ENCODE results near the gene RNF213.

RNF213 gene

GRCh38 chr17:80315517-80316182 is 55.0 kb downstream of the RNF213 start:
- TF ChIP-seq CTCF (IDR thresholded peaks at IDR 0.05; ENCODE audit: low read length, missing control alignments) = no peak
- no peak for DNase-seq (ENCODE audit: low read depth)

GRCh38 chr17:80316431-80316830 is 55.8 kb downstream of the RNF213 start:
- TF ChIP-seq CTCF (IDR thresholded peaks at IDR 0.05; ENCODE audit: low read length, missing control alignments) = no peak
- DNase-seq (ENCODE audit: low read depth) = no peak
- H3K4me3 ChIP-seq (replicated peaks; ENCODE audit: low read depth, low read length) = no peak overlapping the region

More at GRCh38 chr17:80315517-80316182, 55.0 kb downstream of the RNF213 start:
- no peak overlapping the region for H3K4me3 ChIP-seq (replicated peaks; ENCODE audit: low read depth, low read length)

GRCh38 chr17:80316927-80317705 is 56.5 kb downstream of the RNF213 start:
- DNase-seq (ENCODE audit: low read depth) = no peak
- TF ChIP-seq CTCF (IDR thresholded peaks at IDR 0.05; ENCODE audit: low read length, missing control alignments) = no peak
- no peak overlapping the region for H3K4me3 ChIP-seq (replicated peaks; ENCODE audit: low read depth, low read length)

- no peak for TF ChIP-seq CTCF (IDR thresholded peaks at IDR 0.05; ENCODE audit: low read length, missing control alignments)
- no peak for DNase-seq (ENCODE audit: low read depth)
- no peak overlapping the region for H3K4me3 ChIP-seq (replicated peaks; ENCODE audit: low read depth, low read length)
Observed at GRCh38 chr17:80317706-80317980, 57.0 kb downstream of the RNF213 start.

- no peak overlapping the region for H3K4me3 ChIP-seq (replicated peaks; ENCODE audit: low read depth, low read length)
- no peak for TF ChIP-seq CTCF (IDR thresholded peaks at IDR 0.05; ENCODE audit: low read length, missing control alignments)
- no peak for DNase-seq (ENCODE audit: low read depth)
Observed at GRCh38 chr17:80318166-80318565, 57.5 kb downstream of the RNF213 start.

GRCh38 chr17:80319262-80319998 is 58.8 kb downstream of the RNF213 start:
- H3K4me3 ChIP-seq (replicated peaks; ENCODE audit: low read depth, low read length) = no peak overlapping the region
- no peak for DNase-seq (ENCODE audit: low read depth)
- no peak for TF ChIP-seq CTCF (IDR thresholded peaks at IDR 0.05; ENCODE audit: low read length, missing control alignments)
